ENCODE results near the gene ETV3L.
"Not testable (repeated sequence)": the region's sequence is repeated elsewhere in the genome, so short reads cannot be mapped to it uniquely, and the experiment has no call there.

Gene ETV3L

DNA sequence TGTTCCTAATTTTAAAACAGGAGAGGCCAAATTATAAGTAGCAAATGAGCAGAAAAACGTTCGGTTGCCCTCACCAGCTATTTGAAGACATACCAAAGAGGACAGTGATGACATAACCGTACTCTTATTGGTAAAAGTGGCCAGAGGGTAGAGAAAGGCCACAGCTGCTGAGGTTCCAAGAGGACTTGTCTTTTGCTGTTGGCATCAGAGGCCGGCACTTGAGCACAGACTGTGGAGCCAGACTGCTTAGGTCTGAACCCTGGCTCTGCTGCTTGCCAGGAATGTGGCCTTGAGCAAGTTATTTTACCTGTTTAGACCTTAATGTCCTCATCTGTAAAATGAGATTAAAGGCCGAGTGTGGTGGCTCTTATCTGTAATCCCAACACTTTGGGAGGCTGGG, 14.9 kb downstream of the ETV3L start:
- no peak for DNase-seq (ENCODE audit: low read depth in 2 of 3, low spot score in 2 of 3)

DNA sequence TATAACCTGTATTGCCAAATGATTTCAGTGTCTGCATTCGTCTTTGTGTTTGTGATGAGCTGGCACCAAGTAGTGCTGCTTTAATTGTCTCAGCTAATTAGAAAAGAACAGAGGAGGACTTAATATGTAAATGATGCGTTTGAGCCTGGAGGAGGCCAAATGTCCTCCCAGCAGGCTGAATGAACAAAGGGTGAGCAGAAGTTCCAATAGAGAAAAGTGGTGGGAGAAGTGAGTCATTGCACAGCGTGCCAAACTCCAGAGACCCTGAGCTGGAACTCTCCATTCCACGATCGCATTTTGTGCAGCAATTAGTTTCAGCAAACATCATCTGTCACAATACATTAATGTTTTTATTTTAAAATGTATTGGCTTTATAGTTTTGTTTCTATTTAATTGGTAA, 17.9 kb downstream of the ETV3L start:
- no peak for DNase-seq (ENCODE audit: low read depth in 2 of 3, low spot score in 2 of 3)

DNA sequence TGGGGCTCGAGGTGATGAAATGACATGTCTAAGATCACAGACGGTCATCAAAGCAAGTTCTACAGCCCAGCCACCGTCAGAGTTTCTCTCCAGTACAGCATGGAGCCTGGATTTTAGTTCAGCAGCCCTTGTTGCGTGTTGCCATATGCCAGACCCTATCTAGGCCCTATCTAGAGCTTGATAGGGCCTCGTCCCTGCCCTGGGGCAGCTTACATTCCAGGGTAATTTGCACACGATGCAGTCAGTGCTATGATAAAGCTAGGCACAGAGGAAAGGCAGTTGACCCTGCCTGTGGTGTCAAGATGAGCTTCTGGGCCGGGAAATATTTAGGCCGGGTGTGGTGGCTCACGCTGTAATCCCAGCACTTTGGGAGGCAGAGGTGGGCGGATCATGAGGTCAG, 18.9 kb downstream of the ETV3L start:
- DNase-seq (ENCODE audit: low read depth in 2 of 3, low spot score in 2 of 3) = no peak

DNA sequence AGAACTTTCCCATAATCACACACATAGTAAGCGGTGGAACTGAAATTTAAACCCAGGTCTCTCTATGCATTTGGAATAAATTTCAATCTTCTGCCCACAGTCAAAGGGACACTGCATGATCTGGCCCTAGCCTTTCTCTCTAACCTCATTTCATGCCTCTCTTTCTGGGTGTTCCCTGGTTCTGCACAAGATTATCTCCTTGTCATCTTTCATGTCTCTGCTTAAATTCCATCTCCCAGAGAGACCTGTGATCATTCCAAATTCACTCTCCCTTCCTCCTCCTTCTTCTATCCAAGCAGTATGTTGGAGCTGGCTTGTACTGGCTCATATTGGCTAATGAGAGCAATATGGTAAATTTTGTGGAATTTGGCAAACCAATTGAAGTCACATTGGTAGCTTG, 22.2 kb downstream of the ETV3L start:
- no peak for DNase-seq (ENCODE audit: low read depth in 2 of 3, low spot score in 2 of 3)

DNA sequence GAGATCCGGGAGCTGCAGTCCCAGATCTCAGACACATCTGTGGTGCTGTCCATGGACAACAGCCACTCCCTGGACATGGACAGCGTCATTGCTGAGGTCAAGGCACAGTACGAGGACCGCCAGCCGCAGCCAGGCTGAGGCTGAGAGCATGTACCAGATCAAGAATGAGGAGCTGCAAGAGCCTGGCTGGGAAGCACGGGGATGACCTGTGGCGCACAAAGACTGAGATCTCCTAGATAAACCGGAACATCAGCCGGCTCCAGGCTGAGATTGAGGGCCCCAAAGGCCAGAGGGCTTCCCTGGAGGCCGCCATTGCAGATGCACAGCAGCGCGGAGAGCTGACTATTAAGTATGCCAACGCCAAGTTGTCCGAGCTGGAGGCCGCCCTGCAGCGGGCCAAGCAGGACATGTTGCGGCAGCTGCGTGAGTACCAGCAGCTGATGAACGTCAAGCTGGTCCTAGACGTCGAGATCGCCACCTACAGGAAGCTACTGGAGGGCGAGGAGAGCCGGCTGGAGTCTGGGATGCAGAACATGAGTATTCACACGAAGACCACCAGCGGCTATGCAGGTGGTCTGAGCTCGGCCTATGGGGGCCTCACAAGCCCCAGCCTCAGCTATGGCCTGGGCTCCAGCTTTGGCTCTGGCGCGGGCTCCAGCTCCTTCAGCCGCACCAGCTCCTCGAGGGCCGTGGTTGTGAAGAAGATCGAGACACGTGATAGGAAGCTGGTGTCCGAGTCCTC, 25.5 kb downstream of the ETV3L start:
- peak in 1 of 3 experiments; percentile 7 for DNase-seq (ENCODE audit: low read depth in 2 of 3, low spot score in 2 of 3)

DNA sequence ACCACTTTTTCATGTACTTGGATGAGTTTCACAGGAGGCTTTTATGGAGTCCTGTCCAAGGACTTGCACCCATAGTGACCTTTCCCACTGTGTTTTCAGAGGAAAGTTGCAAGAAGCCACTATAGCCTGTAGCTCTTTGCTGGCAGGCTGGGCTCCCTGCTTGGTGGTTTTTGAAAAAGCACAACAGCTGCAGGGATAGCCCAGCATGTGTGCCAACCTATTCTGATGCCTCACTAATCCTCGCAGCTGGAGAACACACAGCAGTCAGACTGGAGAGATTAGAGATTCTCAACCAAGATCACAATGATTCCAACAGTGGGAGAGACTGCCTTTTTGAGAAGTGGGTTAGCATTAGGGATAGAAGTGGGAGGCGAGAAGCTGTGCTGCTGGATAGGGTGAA, 30.0 kb downstream of the ETV3L start:
- no peak for DNase-seq (ENCODE audit: low read depth in 2 of 3, low spot score in 2 of 3)

DNA sequence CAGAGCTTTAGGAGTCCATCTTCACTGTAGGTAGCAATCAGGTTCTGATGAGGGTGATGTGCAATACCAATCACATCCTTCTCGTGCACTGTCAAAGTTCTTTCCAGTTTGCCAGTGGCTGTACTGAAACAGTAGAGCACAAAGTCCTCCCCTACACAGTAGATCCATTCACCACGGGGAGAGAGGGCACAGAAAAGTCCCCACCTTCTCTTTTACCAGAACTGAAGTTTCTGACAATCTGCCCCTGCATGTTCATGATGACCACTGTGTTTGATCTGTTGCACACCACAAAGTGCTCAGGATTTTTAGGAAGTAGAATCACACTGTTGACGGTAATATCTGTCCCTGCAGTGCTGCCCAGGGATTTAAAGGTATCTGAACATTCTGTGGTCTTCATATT, 40.4 kb downstream of the ETV3L start:
- DNase-seq (ENCODE audit: low read depth in 2 of 3, low spot score in 2 of 3) = not testable (repeated sequence)

DNA sequence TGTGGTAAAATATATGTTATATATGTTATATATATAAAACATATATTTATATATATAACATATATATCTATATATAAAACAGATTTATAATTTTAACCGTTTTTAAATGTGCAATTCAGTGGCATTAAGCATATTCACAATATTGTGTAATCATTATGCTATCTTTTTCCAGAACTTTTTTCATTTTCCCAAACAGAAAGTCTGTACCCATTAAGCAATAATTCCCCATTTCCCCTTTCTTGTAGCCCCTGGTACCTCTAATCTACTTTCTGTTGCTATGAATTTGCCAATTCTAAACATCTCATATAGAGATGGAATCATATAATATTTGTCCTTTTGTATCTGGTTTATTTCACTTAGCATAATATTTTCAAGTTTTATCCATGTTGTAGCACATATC, 43.3 kb downstream of the ETV3L start:
- DNase-seq (ENCODE audit: low read depth in 2 of 3, low spot score in 2 of 3) = no peak

DNA sequence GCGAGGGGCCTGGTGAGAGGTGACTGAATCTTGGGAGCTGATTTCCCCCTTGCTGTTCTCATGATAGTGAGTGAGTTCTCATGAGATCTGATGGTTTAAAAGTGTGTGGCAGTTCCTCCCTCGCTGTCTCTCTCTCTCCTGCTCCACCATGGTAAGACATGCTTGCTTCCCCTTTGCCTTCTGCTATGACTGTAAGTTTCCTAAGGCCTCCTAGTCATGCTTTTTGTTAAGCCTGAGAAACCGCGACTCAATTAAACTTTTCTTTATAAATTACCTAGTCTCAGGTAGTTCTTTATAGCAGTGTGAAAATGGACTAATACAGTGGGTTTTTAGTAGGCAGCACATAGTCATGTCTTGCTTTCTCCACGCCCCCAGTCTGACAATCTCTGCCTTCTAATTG, 43.9 kb downstream of the ETV3L start:
- not testable (repeated sequence) for DNase-seq (ENCODE audit: low read depth in 2 of 3, low spot score in 2 of 3)

DNA sequence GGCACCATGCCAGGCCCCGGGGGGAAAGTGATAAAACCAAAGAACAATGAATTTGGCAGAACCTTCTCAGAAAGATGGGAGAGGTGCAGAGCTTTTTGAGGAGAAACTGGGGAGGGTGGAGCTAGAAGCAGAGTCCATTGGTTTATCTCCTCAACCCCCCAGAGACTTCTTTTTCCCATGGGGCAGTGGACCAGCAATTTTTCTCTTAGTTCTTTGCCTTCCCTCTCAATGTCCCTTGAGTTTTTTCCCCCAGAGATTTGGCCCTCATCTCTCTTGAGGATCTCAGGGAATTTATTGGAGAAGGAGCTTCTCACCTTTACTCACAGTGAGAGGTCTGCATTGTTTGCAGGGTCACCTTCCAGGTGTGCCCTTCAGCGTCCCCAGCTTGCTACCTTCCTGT, 48.8 kb downstream of the ETV3L start:
- no peak for DNase-seq (ENCODE audit: low read depth in 2 of 3, low spot score in 2 of 3)

DNA sequence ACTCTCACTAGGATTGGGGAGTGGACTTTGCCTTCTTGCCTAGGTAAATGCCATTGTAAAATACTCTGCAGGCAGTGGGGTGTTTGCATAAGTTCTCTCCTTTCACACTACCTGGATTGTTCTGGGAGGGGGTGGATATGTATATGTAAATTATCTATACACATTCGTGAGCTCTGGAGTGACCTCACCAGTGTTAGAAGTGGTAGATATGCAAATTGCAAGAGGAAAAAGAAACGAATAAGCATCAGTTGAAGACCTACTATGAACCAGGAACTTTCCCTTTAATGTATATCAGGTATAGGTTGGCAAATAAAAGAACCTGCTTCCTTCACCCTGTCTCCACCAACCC, 52.6 kb downstream of the ETV3L start:
- no peak for DNase-seq (ENCODE audit: low read depth in 2 of 3, low spot score in 2 of 3)

DNA sequence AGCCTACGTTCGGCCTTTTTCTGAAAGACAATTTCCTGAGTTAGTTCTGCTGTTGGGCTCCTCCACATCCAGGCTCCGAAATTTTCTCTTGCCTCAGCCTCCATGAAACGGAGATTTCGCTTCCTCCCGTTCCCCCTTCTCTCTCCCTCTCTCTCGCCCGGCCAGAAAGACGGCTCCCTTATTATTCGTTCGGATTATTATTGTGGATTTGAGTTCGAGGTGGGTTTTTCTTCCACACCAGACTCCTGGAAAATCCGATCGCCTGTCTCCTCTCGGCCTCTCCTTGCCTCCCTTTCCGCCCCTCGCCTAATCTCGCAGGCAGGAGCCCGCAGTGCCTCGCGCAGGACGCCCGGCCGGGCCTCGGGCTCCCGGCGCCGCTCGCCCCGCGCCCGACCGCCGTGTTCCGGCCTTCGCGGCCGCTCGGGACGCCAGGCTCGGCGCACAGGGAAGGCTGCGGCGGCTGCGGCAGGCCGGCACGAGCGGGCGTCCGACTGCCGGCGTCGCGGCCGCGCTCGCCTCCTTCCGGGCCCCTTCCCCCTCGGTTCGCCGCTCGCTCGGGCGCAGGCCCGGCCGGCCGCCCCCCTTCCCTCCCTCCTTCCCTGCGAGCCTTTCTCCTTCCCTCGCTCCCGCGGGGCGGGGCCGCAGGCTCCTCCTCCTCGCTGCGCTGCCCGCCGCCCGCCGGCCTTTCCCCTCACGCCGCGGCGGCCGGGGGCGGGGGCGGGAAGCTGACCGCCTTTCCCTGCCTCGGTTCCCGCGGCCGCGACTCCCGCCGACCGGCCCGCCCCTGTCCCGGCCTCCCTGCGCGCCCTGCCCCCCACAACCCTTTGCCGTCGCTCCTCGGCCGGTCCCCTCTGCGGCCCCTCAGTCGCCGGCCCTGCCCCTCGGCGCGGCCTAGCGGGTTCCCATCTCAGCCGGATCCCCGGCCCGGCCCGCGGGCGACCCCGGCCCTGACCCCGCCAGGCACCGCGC, 54.1 kb downstream of the ETV3L start, which contains the start of gene ARHGEF11:
ARHGEF11 (minus strand) TSS at position 493 of the 969 bp plus-strand sequence. CDS start 1,412 bp downstream, outside the sequence.
- DNase-seq (ENCODE audit: low read depth in 2 of 3, low spot score in 2 of 3) = peak; percentile 3 to 14 (median 8)

DNA sequence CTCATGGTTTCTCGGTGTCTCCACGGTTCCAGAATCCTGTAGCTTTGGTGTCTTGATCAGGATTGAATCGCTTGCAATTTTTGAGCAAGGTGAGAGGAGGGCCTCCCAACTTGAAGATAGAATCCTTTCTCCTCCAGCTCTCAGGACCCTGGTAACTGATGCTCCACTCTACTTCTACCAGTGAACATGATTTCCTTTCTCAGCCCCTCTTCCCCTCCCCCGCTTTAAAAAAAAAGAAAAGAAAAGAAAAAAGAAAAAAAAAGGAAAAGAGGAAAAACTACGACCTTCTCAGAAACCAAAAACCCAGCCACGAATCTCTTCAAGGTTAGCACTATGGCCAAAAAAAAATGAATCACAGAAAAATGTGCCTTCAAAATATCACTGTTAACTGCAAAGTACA, 55.3 kb downstream of the ETV3L start:
- no peak for DNase-seq (ENCODE audit: low read depth in 2 of 3, low spot score in 2 of 3)

DNA sequence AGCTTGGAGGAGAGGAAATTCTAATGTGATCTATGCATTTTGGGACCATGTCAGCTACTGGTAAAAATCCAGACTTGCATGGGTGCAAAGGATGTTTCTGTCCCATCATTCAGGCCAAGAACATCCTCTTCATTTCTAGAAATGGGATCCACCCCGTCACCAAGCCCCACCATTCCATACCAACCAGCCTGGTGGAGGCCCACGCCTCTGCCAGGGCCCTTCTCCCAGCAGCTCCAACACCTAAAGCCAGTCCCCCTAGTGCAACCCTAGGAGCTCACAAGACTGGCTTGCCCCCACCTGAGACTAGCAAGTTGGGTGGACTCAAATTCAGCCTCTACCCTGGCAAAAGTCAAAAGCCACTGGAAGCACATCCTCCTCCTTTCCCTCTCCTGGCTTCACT, 55.9 kb downstream of the ETV3L start:
- DNase-seq (ENCODE audit: low read depth in 2 of 3, low spot score in 2 of 3) = no peak

DNA sequence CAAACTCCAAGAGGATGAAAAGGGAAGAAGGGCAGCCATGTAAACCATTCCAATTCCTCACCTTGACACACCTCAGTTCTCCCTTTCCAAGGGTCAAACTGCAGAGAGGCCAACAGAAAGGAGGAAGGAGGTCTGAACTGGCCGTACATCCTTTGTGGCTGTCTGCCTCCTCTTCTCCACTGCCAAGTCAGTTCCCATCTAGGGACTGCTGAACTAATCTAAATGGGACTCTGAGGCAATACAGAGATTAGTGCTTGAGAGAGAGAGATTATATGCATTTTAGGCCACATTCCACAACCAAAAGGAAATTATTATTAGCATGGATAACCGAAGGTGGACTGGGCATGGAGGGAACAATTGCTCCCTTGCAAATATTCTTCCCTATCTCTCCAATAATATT, 56.8 kb downstream of the ETV3L start:
- no peak for DNase-seq (ENCODE audit: low read depth in 2 of 3, low spot score in 2 of 3)

Measured in activated CD8-positive, alpha-beta memory T cell treated with anti-CD3 and anti-CD28 coated beads for 48 hours (primary cell).